NB4 (cell line): ENCODE measurements around the gene SMAD2.

ENCODE experiments used
- DNase-seq: peaks from one replicate; pipeline ENCODE4 v3.0.0; 2010; ENCODE audit warnings: low read depth
- H3K4me3 ChIP-seq: one replicate; pipeline ENCODE4 v1.5.1; 2011; ENCODE audit warnings: mild to moderate bottlenecking, low read depth, low read length, moderate library complexity
- MYC ChIP-seq: IDR thresholded peaks from 2 replicates; pipeline ENCODE4 v1.6.1; 2011; ENCODE audit warnings: low read depth, low read length
- POLR2A ChIP-seq: IDR thresholded peaks from 2 replicates; pipeline ENCODE4 v1.6.1; 2011; ENCODE audit warnings: mild to moderate bottlenecking; ENCODE audit not compliant: insufficient read length; ENCODE audit errors: extremely low read depth
- TF ChIP-seq, protein P1 (sequence below): IDR thresholded peaks from 2 replicates; pipeline ENCODE4 v1.6.1; 2011; ENCODE audit warnings: low read depth, low read length
- TF ChIP-seq, protein P2 (sequence below): IDR thresholded peaks from one replicate; pipeline ENCODE4 v1.5.1; 2012; ENCODE audit warnings: low read depth, low read length

SMAD2 gene

DNA sequence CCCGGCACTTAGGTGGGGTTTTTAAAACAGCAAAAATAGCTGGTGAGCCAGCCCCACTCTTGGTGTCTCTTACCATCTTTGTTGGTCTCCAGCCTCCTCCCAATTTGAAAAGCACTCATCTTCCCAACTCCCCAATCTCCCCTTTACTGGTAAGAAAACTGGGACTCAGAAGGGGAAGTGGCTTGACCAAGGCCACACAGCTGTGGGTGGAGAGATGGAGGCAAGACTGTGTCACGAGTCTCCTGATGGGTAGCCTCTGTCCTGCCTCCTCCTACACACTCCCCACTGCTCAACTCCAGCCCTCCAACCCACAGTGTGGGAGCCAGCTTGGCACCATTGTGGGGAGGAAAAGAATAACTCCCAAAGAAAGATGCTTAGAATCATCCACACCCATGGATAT, 140.4 kb downstream of the SMAD2 start:
- H3K4me3 ChIP-seq = no peak overlapping the region

DNA sequence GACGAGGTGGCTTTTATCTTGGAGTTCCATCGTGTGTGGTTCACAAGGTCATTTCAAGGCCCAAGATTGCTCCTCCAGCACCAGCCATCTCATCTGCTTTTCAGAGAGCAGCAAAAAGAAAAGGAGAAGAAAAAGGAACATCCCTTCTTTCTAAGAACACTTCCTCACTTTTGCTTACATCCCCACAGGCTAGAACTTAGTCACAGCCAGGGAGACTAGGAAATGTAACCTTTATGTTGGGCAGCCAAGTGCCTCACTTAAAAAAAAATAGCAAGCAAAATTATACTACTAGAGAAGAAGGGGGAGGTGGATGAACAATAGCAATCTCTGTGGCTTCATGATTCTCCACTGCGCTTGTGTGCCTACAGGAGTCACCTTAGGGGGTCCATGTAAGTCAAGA, 141.8 kb downstream of the SMAD2 start:
- TF ChIP-seq, protein P1, sequence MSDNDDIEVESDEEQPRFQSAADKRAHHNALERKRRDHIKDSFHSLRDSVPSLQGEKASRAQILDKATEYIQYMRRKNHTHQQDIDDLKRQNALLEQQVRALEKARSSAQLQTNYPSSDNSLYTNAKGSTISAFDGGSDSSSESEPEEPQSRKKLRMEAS = no peak
- TF ChIP-seq, protein P2, sequence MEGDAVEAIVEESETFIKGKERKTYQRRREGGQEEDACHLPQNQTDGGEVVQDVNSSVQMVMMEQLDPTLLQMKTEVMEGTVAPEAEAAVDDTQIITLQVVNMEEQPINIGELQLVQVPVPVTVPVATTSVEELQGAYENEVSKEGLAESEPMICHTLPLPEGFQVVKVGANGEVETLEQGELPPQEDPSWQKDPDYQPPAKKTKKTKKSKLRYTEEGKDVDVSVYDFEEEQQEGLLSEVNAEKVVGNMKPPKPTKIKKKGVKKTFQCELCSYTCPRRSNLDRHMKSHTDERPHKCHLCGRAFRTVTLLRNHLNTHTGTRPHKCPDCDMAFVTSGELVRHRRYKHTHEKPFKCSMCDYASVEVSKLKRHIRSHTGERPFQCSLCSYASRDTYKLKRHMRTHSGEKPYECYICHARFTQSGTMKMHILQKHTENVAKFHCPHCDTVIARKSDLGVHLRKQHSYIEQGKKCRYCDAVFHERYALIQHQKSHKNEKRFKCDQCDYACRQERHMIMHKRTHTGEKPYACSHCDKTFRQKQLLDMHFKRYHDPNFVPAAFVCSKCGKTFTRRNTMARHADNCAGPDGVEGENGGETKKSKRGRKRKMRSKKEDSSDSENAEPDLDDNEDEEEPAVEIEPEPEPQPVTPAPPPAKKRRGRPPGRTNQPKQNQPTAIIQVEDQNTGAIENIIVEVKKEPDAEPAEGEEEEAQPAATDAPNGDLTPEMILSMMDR = no peak
- TF ChIP-seq MYC (no peak), POLR2A (no peak)
- no peak for DNase-seq
- H3K4me3 ChIP-seq = no peak overlapping the region

More for the DNA sequence above, 140.4 kb downstream of the SMAD2 start:
- no peak for DNase-seq
- TF ChIP-seq, protein P1 = no peak
- TF ChIP-seq MYC (no peak), POLR2A (no peak)
- TF ChIP-seq, protein P2 = no peak

DNA sequence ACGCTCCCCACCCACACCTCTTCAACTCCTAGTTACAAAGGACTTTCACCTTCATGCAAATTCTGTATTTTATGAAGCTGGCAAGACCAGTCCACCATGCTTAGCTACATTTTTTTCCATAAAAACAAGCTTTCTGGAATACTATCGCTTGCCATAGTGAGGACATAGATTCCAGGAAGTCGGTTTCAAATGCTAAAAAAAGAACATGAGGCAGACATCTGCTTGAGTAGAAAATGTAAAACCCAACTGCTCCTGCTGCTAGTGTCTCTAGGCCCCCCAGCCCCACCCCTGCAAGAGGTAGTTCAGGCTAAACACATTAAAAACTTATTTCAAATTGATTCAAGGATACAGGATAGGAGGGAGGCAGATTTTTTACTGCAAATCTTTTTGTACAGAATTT, 148.9 kb downstream of the SMAD2 start:
- TF ChIP-seq POLR2A = no peak
- TF ChIP-seq, protein P2 = no peak
- no peak for TF ChIP-seq MYC
- TF ChIP-seq, protein P1 = no peak
- H3K4me3 ChIP-seq = no peak overlapping the region
- DNase-seq = no peak

DNA sequence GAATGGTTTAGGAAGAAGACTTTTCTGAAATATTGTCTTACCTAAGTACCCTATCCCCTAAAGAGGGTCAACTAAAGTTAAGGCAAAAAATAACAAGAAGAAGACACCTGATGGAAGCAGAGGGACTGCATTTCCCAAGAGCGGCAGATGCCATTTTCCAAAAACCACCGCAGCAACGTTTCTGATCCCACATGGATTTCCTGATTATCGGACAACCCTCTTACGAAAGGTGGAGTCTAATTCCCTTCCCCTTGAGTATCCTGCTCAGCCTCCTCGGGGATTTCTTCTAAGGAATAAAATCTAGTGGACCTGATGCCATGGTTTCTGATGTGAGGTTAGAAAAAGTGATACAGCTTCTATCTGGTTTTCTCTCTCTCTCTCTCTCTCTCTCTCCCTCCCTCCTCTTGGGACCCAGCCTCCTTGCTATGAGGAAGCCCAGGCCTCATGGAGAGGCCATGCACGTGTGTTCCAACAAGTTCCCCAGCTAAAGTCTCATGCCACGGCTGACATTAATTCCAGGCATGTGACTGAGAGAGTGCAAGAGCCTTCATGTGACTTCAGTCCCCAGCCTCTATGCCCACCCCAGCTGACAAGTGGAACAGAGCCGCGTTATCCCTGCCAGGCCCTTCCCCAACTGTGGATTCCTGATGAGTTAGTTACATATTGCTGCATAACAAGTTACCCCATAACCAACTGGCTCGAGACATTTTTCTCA, 150.3 kb downstream of the SMAD2 start:
- H3K4me3 ChIP-seq = no peak overlapping the region
- TF ChIP-seq POLR2A = no peak
- TF ChIP-seq, protein P1 = no peak
- TF ChIP-seq, protein P2 = no peak
- no peak for TF ChIP-seq MYC

DNA sequence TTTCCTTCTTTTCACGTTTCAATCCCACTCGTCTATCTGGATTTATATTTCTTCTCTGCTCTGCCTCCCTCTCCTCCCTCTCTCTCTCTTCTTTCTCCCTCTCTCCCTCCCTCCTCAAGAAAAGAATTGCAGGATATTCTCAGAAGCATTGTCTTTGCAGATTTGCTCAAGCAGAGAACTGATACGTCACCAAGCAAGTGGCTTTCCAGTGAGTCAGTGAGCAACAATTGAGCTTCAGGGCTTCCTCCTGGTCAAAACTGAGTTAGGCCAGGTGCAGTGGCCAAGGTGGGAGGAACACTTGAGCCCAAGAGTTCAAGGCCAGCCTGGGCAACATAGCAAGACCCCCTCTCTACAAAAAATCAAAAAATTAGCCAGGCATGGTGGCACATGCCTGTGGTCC, 151.1 kb downstream of the SMAD2 start:
- no peak overlapping the region for H3K4me3 ChIP-seq
- TF ChIP-seq POLR2A = no peak
- TF ChIP-seq MYC = no peak
- TF ChIP-seq, protein P2 = no peak
- TF ChIP-seq, protein P1 = no peak
- DNase-seq = no peak

More for the DNA sequence above, 150.3 kb downstream of the SMAD2 start:
- no peak for DNase-seq
